HG03135 (cell line): ENCODE data around the gene NFIA.

Experiments
- ATAC-seq: cut with Tn5 transposase; IDR thresholded peaks from one replicate; pipeline ENCODE4 v1.9.1; 2021; ENCODE audit warnings: mild to moderate bottlenecking, moderate library complexity; ENCODE audit not compliant: unreplicated experiment

Gene NFIA

GRCh38 chr1:61379693-61380092 is 297.3 kb downstream of the NFIA start:
- ATAC-seq = no peak

- no peak for ATAC-seq
These were observed 298.2 kb downstream of the NFIA start for GRCh38 chr1:61380561-61380960.

GRCh38 chr1:61386323-61386722 is 304.0 kb downstream of the NFIA start:
- ATAC-seq = no peak

- no peak for ATAC-seq
These were observed 304.4 kb downstream of the NFIA start for GRCh38 chr1:61386770-61387169.

- no peak for ATAC-seq
These were observed 305.5 kb downstream of the NFIA start for GRCh38 chr1:61387829-61388228.

- ATAC-seq = no peak
These were observed 306.2 kb downstream of the NFIA start for GRCh38 chr1:61388566-61388965.

GRCh38 chr1:61389194-61389925 is 307.0 kb downstream of the NFIA start:
- ATAC-seq = no peak

GRCh38 chr1:61389926-61390845 is 307.8 kb downstream of the NFIA start:
- no peak for ATAC-seq

- no peak for ATAC-seq
These were observed 309.4 kb downstream of the NFIA start for GRCh38 chr1:61391730-61392129.

- ATAC-seq = no peak
These were observed 310.3 kb downstream of the NFIA start for GRCh38 chr1:61392409-61393242.

GRCh38 chr1:61393575-61393974 is 311.2 kb downstream of the NFIA start:
- no peak for ATAC-seq

- no peak for ATAC-seq
These were observed 312.9 kb downstream of the NFIA start for GRCh38 chr1:61395146-61395800.

- no peak for ATAC-seq
These were observed 315.1 kb downstream of the NFIA start for GRCh38 chr1:61397495-61397894.

GRCh38 chr1:61397935-61398334 is 315.6 kb downstream of the NFIA start:
- ATAC-seq = no peak

GRCh38 chr1:61399199-61399598 is 316.8 kb downstream of the NFIA start:
- no peak for ATAC-seq

- ATAC-seq = no peak
These were observed 317.9 kb downstream of the NFIA start for GRCh38 chr1:61400131-61400770.

GRCh38 chr1:61400997-61401396 is 318.6 kb downstream of the NFIA start:
- no peak for ATAC-seq

- ATAC-seq = no peak
These were observed 321.6 kb downstream of the NFIA start for GRCh38 chr1:61403679-61404596.
